HG02970 (cell line): ENCODE results near the gene ATP2A3.

Experiments
- ATAC-seq: cut with Tn5 transposase; IDR thresholded peaks from one replicate; pipeline ENCODE4 v1.9.1; 2021; ENCODE audit warnings: mild to moderate bottlenecking, moderate library complexity, moderate number of reproducible peaks; ENCODE audit not compliant: unreplicated experiment, low FRiP score

ATP2A3 gene

DNA sequence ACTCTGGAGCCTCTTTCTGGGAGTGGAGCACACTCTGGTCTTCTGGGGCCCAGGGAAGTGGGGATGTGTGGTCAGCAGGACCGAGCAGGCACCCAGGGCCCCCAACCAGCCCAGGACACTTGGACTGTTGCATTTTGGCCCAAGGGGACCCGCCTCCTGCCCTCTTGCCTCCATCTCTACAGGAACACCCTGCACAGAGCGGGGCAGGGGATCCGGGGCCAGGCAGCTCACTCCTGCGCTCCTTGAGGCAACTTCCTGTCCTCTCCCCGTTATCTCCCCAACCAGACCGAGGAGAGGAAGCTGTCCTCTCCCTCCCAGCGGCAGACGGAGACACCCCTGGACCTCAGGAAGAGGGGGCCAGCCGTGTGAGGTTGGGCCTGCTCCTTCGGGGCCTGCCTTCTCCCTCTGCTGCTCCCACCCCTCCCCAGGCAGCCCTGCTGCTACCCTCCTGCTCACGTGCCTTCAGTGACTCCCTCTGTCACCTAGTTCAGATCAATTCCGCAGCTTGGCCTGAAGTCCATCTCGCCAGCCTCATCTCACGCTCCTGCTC lies 10.0 kb upstream of the ATP2A3 start:
- ATAC-seq: no peak

- ATAC-seq: no peak
Observed at GRCh38 chr17:3973495-3974137, 9.4 kb upstream of the ATP2A3 start.

- ATAC-seq: no peak
Observed at GRCh38 chr17:3972931-3973330, 8.7 kb upstream of the ATP2A3 start.

- ATAC-seq: no peak
Observed at GRCh38 chr17:3972281-3972731, 8.1 kb upstream of the ATP2A3 start.

GRCh38 chr17:3970668-3971067 lies 6.4 kb upstream of the ATP2A3 start:
- ATAC-seq: no peak

- ATAC-seq: no peak
Observed at GRCh38 chr17:3969963-3970362, 5.7 kb upstream of the ATP2A3 start.

- ATAC-seq: no peak
Observed at GRCh38 chr17:3968886-3969524, 4.8 kb upstream of the ATP2A3 start.

DNA sequence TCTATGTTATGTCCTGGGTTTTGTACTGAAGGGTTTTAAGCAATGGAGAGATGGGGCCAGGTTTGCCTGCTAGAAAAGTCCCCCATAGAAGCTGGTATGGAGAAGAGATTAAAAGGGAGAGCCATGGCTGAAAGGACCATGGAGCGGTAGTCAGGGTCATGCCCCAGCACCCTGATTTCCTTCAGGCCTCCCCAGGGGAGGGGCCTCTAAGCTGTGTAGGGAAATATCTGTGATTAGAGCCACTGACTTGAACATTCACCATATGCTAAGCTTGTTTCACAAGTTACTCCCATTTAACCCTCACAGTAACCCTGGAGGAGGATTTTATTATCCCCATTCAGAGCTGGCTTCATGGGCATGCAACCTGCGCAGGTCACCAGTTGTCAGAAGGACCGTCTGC lies 3.8 kb upstream of the ATP2A3 start:
- no peak for ATAC-seq

GRCh38 chr17:3966720-3967363 lies 2.6 kb upstream of the ATP2A3 start:
- no peak for ATAC-seq

GRCh38 chr17:3965118-3965800 lies 1.0 kb upstream of the ATP2A3 start:
- ATAC-seq: no peak

DNA sequence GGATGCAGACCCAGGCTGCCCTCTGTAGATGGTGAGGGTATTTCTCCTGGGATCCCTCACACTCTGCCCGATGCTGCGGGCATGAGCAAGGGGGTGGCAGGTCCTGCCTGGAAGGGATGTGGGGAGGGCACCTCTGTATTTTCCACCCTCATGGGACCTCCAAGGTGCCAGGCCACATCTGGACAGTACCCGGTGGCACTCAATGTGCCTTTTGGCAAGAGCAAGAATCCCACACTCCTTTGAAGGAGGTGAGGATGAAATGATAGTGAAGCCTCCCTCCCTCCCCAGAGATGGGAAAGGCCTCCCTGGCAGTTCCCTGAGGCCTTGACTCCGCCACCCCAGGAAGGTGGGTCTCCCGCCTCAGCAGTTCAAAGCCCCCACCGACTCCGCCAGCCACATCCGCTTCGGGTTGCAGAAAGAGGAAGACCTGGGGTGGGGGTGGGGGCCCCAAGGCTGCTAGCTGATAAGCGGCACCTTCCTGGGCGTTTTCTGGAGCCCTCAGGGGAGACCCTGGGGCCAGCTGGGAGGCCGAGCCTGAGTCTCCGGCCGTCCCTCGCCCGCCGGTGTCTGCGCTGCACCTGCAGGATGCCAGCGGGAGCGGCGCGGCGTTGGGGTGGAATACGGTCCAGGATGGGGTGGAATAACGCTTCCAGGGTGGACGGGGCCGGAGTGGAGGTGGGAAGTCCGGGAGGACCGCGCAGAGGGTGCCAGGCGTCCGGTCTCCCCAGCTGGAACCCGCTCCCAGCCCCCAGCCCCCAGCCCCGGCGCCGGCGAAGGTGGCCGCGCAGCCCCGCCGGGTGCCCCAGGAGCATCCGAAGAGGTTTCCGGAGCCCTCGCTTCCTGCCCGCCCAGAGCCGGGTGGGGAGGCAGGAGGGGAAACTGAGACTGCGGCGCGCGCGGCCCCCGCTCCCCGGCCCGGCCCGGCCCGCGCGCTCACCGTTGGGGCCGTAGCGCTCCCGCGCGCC lies 718 bp downstream of the ATP2A3 start:
- ATAC-seq: peak; percentile 7

DNA sequence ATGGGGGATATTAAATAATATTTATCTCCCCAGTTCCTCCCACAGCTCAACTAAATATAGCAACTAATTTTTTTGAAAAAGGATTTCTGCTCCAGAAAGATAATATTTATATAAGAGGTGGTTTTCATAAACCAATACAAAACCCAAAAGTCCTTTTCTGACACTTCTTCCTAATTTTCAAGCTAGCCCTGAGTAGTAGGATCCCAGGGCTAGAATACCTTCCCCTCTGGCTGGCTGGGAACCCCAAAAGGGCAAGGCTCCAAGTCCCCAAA lies 1.3 kb downstream of the ATP2A3 start:
- no peak for ATAC-seq

- no peak for ATAC-seq
Observed at GRCh38 chr17:3962217-3962964, 1.8 kb downstream of the ATP2A3 start.

DNA sequence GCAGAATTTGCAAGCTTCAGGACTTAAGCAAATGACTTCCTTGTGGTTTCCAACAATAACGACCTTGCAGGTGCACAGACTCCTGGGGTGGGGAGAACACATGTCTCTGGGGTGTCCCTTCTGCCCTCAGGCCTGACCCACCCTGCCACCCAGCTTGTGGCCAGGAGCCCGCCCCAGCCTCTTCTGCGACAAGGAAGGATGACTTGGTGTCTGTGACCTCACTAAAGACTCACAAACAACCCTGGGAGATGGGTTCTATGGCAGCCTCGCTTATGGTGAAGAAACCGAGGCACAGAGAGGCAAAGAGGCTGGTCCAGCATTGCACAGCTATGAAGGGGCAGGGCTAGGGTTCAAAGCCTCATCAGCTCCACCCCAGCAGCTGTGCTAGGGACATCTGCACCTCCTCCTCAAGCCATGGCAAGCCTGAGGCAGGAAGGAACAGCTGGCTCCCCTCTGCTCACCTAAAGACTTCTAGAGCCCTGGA lies 2.6 kb downstream of the ATP2A3 start:
- no peak for ATAC-seq

GRCh38 chr17:3960764-3961163 lies 3.5 kb downstream of the ATP2A3 start:
- ATAC-seq: no peak

DNA sequence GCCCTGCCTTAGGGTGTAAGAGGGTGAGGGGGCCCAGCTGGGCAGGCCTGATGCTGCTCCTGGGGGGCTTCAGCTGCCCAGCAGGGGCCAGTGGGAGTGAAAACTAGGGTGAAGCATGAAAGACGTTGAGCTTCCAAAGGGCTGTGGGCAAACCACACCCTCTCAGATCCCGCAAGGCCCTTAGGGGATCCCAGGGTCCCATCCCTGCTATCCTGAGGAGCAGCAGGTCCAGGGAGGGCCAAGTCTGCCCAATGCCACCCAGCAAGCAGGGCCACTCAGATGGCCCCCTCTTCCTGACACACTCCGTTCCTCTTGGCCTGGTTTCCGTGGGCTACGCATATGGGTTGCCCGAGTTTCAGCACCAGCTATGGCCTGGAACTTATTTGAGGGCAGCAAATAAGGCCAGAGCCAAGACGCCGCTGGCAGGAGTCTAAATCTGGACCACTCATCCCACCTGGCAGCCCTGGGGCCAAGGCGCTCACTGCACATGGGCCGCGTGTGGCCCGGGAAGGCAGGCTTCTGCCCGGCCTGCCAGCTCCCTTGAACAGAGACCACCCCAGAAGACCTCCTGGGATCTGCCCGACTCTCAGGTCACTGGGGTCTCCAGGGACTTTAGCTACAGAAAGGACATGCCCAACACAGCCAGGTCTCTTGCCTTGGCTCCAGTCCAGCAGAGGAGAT lies 4.2 kb downstream of the ATP2A3 start:
- no peak for ATAC-seq

DNA sequence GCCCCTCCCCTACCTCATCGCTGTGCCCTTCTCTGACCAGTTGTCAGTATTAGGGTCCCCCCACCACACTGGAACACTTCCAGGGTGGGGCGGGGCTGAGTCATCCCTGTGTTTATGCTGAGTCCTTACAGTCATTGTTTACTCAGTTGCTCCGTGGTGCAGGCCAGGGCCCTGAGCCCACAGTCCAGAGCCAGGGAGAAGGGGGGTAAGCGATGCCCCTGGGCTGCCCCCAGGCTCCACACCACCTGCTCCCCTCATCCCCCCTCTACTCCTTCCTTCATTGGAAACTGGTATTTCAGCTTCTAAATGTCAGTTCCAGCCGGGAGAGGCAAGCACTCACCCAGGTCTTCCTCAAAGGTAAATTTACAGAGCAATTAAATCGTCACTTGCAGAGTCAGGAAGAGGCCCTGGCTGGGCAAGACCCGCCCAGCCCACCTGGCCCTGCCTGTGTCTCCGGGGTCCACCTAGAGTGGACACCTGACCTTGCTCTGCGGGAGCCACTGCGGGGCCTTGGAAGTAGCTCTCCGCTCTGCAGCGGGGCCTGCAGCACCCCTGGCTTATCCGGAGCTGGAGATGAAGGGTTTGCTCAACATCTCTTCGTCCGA lies 4.8 kb downstream of the ATP2A3 start:
- ATAC-seq: no peak
